Astrocyte (in vitro differentiated cells and primary cell): Measurements from ENCODE around the gene MYH9. TPM values are rescaled to one million over a fixed set of nuclear protein-coding genes. Genes with fewer than 3 reads are reported as not detected.

ENCODE experiments used
- DNase-seq: peaks from one replicate; pipeline ENCODE4 v3.0.0-alpha.2; 2010; ENCODE audit warnings: low read depth
- FAIRE-seq: peaks from 2 replicates; lab custom pipeline; 2011; peaks lifted over from hg19 to GRCh38; lab: Jason Lieb, UNC
- H2AFZ ChIP-seq: 2 replicates; pipeline ENCODE4 v1.6.0; 2012; ENCODE audit warnings: low read depth, low read length, inconsistent platforms
- H3K27ac ChIP-seq: 2 replicates; pipeline ENCODE4 v1.5.1; 2011; ENCODE audit warnings: low read depth, low read length, inconsistent platforms
- H3K27me3 ChIP-seq: 2 replicates; pipeline ENCODE4 v1.6.0; 2011; ENCODE audit warnings: low read length, inconsistent platforms; ENCODE audit not compliant: insufficient read depth
- H3K36me3 ChIP-seq: 2 replicates; pipeline ENCODE4 v1.5.1; 2011; ENCODE audit warnings: low read length, inconsistent platforms; ENCODE audit not compliant: insufficient read depth
- H3K4me1 ChIP-seq: 2 replicates; pipeline ENCODE4 v1.5.1; 2011; ENCODE audit warnings: low read length, inconsistent platforms; ENCODE audit not compliant: insufficient read depth
- H3K4me2 ChIP-seq: 2 replicates; pipeline ENCODE4 v1.6.0; 2012; ENCODE audit warnings: low read length, inconsistent platforms
- H3K4me3 ChIP-seq: 2 replicates; pipeline ENCODE4 v1.5.1; 2011; ENCODE audit warnings: low read depth, mild to moderate bottlenecking, low read length, inconsistent platforms; ENCODE audit not compliant: insufficient read depth
- H3K79me2 ChIP-seq: 2 replicates; pipeline ENCODE4 v1.6.0; 2012; ENCODE audit warnings: mild to moderate bottlenecking, low read length, inconsistent platforms; ENCODE audit not compliant: insufficient read depth
- H3K9ac ChIP-seq: 2 replicates; pipeline ENCODE4 v1.6.0; 2012; ENCODE audit warnings: mild to moderate bottlenecking, low read length, inconsistent platforms
- H3K9me3 ChIP-seq: 2 replicates; pipeline ENCODE4 v1.5.1; 2012; ENCODE audit warnings: low read depth, mild to moderate bottlenecking, low read length, inconsistent platforms; ENCODE audit not compliant: insufficient read depth
- H4K20me1 ChIP-seq: 2 replicates; pipeline ENCODE4 v1.6.0; 2012; ENCODE audit warnings: low read length, inconsistent platforms; ENCODE audit not compliant: insufficient read depth
- H3K27ac Mint-ChIP-seq: one replicate; pipeline ENCODE4 v1.8.0; 2021; ENCODE audit warnings: mild to moderate bottlenecking, mixed read lengths; ENCODE audit not compliant: unreplicated experiment
- H3K27me3 Mint-ChIP-seq: one replicate; pipeline ENCODE4 v1.8.0; 2021; ENCODE audit warnings: low read depth, mixed read lengths; ENCODE audit not compliant: unreplicated experiment
- H3K36me3 Mint-ChIP-seq: one replicate; pipeline ENCODE4 v1.8.0; 2021; ENCODE audit warnings: low read depth, mixed read lengths; ENCODE audit not compliant: unreplicated experiment
- H3K4me1 Mint-ChIP-seq: one replicate; pipeline ENCODE4 v1.8.0; 2021; ENCODE audit warnings: low read depth, mixed read lengths; ENCODE audit not compliant: unreplicated experiment
- H3K4me3 Mint-ChIP-seq: one replicate; pipeline ENCODE4 v1.8.0; 2021; ENCODE audit warnings: mild to moderate bottlenecking, moderate library complexity, mixed read lengths; ENCODE audit not compliant: unreplicated experiment
- H3K9me3 Mint-ChIP-seq: one replicate; pipeline ENCODE4 v1.8.0; 2021; ENCODE audit warnings: mild to moderate bottlenecking, mixed read lengths; ENCODE audit not compliant: unreplicated experiment
- CTCF ChIP-seq: IDR thresholded peaks from 2 replicates; pipeline ENCODE4 v1.5.1; 2011; ENCODE audit warnings: low read depth, mild to moderate bottlenecking, inconsistent platforms, low read length, moderate library complexity; ENCODE audit not compliant: insufficient read depth
- EZH2 ChIP-seq: IDR thresholded peaks from 2 replicates; pipeline ENCODE4 v1.6.1; 2012; ENCODE audit warnings: mild to moderate bottlenecking, low read length, inconsistent platforms; ENCODE audit not compliant: insufficient read depth
- total RNA-seq: library from RNA; stranded (reverse); gene quantifications from 2 replicates; pipeline ENCODE4 v1.2.1, GENCODE V29; 2021

Gene MYH9
- total RNA-seq, 1 donor from 2014 or later = 2,278 TPM

- Mint-ChIP-seq H3K27me3 (no peaks in the 10 kb centered on the region), H3K4me1 (peaks cover 88% of the 10 kb centered on the region), H3K4me3 (peak overlapping the region; percentile 9)
Observed at GRCh38 chr22:36334081-36334820, 53.5 kb downstream of the MYH9 start.

GRCh38 chr22:36333644-36334043 lies 54.1 kb downstream of the MYH9 start:
- FAIRE-seq = no peak
- H3K36me3 Mint-ChIP-seq = peaks cover 51% of the 10 kb centered on the region
- peak overlapping the region; percentile 69 for H3K4me2 ChIP-seq

More at GRCh38 chr22:36334081-36334820, 53.5 kb downstream of the MYH9 start:
- Histone ChIP-seq H2AFZ (no peak overlapping the region), H3K4me1 (peaks cover 97% of the 10 kb centered on the region), H3K27ac (peak overlapping the region; percentile 99), H3K27me3 (no peaks in the 10 kb centered on the region), H3K36me3 (peaks cover 64% of the 10 kb centered on the region), H4K20me1 (peaks cover 72% of the 10 kb centered on the region), H3K9ac (peak overlapping the region; percentile 92), H3K9me3 (no peaks in the 10 kb centered on the region), H3K79me2 (peaks cover 99% of the 10 kb centered on the region), H3K4me3 (no peak overlapping the region), H3K4me2 (peak overlapping the region; percentile 69)
- DNase-seq (no peak), FAIRE-seq (no peak)
- H3K9me3 Mint-ChIP-seq = no peaks in the 10 kb centered on the region
- TF ChIP-seq CTCF (no peak), EZH2 (no peak)
- peak overlapping the region; percentile 96 for H3K27ac Mint-ChIP-seq
- H3K36me3 Mint-ChIP-seq = peaks cover 54% of the 10 kb centered on the region

More at GRCh38 chr22:36333644-36334043, 54.1 kb downstream of the MYH9 start:
- Histone ChIP-seq H4K20me1 (peaks cover 70% of the 10 kb centered on the region), H3K4me1 (peaks cover 98% of the 10 kb centered on the region), H3K36me3 (peaks cover 58% of the 10 kb centered on the region), H3K79me2 (peaks cover 99% of the 10 kb centered on the region), H2AFZ (no peak overlapping the region), H3K27me3 (no peaks in the 10 kb centered on the region), H3K9me3 (no peaks in the 10 kb centered on the region), H3K27ac (peak overlapping the region; percentile 99), H3K4me3 (no peak overlapping the region), H3K9ac (peak overlapping the region; percentile 92)
- no peaks in the 10 kb centered on the region for H3K9me3 Mint-ChIP-seq
- H3K4me3 Mint-ChIP-seq = no peak overlapping the region
- TF ChIP-seq CTCF (no peak), EZH2 (no peak)
- H3K27me3 Mint-ChIP-seq = no peaks in the 10 kb centered on the region
- H3K4me1 Mint-ChIP-seq = peaks cover 88% of the 10 kb centered on the region
- no peak for DNase-seq
- H3K27ac Mint-ChIP-seq = peak overlapping the region; percentile 97
